Ascending aorta (tissue), 2 donors: ENCODE data around the gene LNPEP. TPM values are rescaled to one million over a fixed set of nuclear protein-coding genes. Genes with fewer than 3 reads are reported as not detected.
A peak's percentile ranks its signal among the peaks of the same experiment; 100 is the strongest.

Experiments used
- DNase-seq, 2 donors: peaks; one replicate each; pipeline ENCODE4 v3.0.0-alpha.2; 2019; ENCODE audit warnings: low spot score in 2 of 2
- H3K27ac ChIP-seq, 2 donors: fragments of 200-600 bp; sonication (generic); one replicate each; pipeline ENCODE4 v1.5.1; 2016 to 2017; ENCODE audit warnings: mild to moderate bottlenecking in 1 of 2
- H3K27me3 ChIP-seq: fragments of 200-600 bp; sonication (generic); one replicate; pipeline ENCODE4 v1.5.1; 2017
- H3K36me3 ChIP-seq, 2 donors: fragments of 200-600 bp; sonication (generic); one replicate each; pipeline ENCODE4 v1.5.1; 2016
- H3K4me1 ChIP-seq, 2 donors: fragments of 200-600 bp; sonication (generic); one replicate each; pipeline ENCODE4 v1.5.1; 2016 to 2017; ENCODE audit warnings: mild to moderate bottlenecking in 1 of 2
- H3K4me3 ChIP-seq, 2 donors: fragments of 200-600 bp; sonication (generic); one replicate each; pipeline ENCODE4 v1.5.1; 2016 to 2017; ENCODE audit warnings: mild to moderate bottlenecking in 1 of 2
- H3K9me3 ChIP-seq, 2 donors: fragments of 200-600 bp; sonication (generic); one replicate each; pipeline ENCODE4 v1.5.1; 2016
- intact Hi-C: fragments of 100-400 bp; cut with DNase I; formaldehyde crosslinking; loops from one replicate; pipeline ENCODE4 v1.15.1; 2023
- total RNA-seq: library from RNA; depleted of rRNA; stranded (reverse); fragments of >200 nt; gene quantifications from one replicate; pipeline ENCODE4 v1.1.0, GENCODE V29; 2016
- TF ChIP-seq, protein P1 (sequence below), 3 experiments: fragments of 200-600 bp in 2 of 3; fragments of 450-650 bp in 1 of 3; sonication (generic) in 2 of 3; IDR thresholded peaks; one replicate each; pipeline ENCODE4 v1.5.1; 2016 to 2019; ENCODE audit warnings: antibody characterized with exemption in 3 of 3, mild to moderate bottlenecking in 1 of 3, moderate library complexity in 1 of 3

Gene LNPEP
- total RNA-seq, 1 donor from 2014 or later = 35.3 TPM

DNA sequence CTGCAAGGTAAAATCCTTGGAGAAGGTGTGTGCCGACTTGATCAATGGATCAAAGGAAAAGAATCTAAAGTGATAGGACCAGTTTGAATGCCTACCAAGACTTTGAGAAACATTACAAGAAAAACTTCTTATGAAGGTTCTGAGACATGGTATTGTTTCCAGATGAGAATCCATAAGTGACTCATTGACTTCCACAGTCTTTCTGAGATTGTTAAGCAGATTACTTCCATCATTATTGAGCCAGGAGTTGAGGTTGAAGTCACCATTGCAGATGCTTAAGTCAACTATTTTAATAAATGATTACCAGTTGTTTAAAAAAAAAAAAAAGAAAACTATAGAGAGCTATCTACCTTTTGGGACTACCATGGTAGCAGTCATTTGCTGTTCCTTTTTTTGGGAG is 7.0 kb downstream of the LNPEP start:
- H3K27ac ChIP-seq = no peak overlapping the region
- intact Hi-C loops = no loop called here

DNA sequence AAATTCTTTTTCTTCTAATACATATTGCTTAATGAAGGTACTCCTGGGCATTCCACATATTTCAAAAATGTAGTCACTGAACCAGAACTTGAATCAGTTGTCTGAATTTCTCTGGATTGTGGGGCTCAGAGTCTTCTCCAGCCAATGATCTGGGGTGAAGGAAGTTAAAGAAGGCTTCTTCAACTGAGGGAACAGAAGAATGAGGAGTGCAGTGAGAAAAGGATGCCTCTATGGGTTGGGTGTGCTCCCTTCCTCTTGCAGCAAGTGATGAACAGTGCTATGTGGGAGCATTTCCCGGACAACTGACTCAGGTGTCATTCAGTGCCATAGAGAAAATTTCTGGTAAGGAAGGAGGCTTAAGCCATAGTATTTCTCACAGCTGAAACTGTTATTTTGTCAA is 7.9 kb downstream of the LNPEP start:
- intact Hi-C loops = no loop called here
- Histone ChIP-seq H3K36me3 (no peaks in the 10 kb centered on the region), H3K4me3 (no peak overlapping the region), H3K27me3 (no peaks in the 10 kb centered on the region), H3K4me1 (peaks cover 0 to 2% of the 10 kb centered on the region in 2 donors), H3K9me3 (no peaks in the 10 kb centered on the region), H3K27ac (no peak overlapping the region)
- no peak for DNase-seq
- TF ChIP-seq, protein P1, sequence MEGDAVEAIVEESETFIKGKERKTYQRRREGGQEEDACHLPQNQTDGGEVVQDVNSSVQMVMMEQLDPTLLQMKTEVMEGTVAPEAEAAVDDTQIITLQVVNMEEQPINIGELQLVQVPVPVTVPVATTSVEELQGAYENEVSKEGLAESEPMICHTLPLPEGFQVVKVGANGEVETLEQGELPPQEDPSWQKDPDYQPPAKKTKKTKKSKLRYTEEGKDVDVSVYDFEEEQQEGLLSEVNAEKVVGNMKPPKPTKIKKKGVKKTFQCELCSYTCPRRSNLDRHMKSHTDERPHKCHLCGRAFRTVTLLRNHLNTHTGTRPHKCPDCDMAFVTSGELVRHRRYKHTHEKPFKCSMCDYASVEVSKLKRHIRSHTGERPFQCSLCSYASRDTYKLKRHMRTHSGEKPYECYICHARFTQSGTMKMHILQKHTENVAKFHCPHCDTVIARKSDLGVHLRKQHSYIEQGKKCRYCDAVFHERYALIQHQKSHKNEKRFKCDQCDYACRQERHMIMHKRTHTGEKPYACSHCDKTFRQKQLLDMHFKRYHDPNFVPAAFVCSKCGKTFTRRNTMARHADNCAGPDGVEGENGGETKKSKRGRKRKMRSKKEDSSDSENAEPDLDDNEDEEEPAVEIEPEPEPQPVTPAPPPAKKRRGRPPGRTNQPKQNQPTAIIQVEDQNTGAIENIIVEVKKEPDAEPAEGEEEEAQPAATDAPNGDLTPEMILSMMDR (IDR thresholded peaks at IDR 0.05) = no peak

More for the DNA sequence above, 7.0 kb downstream of the LNPEP start:
- no peak overlapping the region for H3K4me3 ChIP-seq
- DNase-seq = no peak
- no peaks in the 10 kb centered on the region for H3K27me3 ChIP-seq
- no peaks in the 10 kb centered on the region for H3K9me3 ChIP-seq
- H3K4me1 ChIP-seq = peaks cover 0 to 3% of the 10 kb centered on the region in 2 donors
- no peaks in the 10 kb centered on the region for H3K36me3 ChIP-seq
- TF ChIP-seq, protein P1 (IDR thresholded peaks at IDR 0.05) = no peak

DNA sequence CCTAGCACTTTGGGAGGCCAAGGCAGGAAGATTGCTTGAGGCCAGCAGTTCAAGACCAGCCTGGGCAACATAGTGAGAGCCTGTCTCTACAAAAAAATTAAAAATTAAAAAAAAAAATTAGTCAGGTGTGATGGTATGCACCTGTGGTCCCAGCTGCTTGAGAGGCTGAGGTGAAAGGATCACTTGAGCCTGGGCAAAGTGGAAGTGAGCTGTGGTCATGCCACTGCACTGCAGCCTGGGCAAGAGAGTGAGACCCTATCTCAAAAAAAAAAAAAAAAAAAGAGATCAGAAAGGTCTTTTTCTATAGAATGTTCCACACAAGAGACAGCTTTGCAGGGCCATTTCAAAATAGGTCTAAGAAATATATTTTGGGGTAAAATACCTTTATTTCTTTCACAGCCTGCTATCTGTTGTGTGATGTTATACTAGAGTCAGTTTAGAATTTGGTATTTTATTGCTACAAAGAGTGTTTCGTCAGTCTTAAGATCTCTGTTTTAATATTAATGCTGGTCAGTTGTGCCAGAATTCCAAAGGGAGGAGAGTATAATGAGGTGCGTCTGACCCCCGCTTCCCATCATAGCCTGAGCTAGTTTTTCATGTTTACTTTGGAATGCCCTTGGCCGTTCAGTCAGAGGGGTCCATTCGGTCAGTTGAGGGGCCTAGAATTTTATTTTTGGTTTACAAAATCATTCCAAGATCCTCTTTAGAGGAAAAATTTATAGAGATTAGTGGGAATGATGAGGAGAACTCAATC is 9.4 kb downstream of the LNPEP start:
- TF ChIP-seq, protein P1 (IDR thresholded peaks at IDR 0.05) = no peak
- DNase-seq = no peak
- H3K4me3 ChIP-seq = no peak overlapping the region
- H3K9me3 ChIP-seq = no peaks in the 10 kb centered on the region
- no peaks in the 10 kb centered on the region for H3K4me1 ChIP-seq
- H3K27ac ChIP-seq = no peak overlapping the region
- no peaks in the 10 kb centered on the region for H3K36me3 ChIP-seq
- intact Hi-C loops = no loop called here
- no peaks in the 10 kb centered on the region for H3K27me3 ChIP-seq

DNA sequence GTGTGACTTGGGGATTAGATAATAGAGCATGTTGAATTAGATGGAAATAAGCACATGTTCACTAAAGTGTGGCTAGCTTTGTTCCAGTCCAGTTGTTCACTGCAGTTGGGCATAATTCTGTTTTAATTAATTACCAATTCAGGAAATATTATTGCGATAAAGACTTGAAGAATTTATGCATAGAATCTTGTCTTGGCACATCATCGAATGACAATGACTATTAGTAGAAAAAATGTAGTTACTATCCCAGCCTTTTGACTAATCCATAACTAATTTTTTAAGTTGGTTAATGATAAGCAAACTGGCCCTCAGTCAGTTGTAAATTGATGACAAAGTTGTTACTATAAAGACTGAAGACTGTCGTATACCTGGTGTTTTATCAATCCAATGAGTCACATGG is 10.5 kb downstream of the LNPEP start:
- intact Hi-C loops = no loop called here

DNA sequence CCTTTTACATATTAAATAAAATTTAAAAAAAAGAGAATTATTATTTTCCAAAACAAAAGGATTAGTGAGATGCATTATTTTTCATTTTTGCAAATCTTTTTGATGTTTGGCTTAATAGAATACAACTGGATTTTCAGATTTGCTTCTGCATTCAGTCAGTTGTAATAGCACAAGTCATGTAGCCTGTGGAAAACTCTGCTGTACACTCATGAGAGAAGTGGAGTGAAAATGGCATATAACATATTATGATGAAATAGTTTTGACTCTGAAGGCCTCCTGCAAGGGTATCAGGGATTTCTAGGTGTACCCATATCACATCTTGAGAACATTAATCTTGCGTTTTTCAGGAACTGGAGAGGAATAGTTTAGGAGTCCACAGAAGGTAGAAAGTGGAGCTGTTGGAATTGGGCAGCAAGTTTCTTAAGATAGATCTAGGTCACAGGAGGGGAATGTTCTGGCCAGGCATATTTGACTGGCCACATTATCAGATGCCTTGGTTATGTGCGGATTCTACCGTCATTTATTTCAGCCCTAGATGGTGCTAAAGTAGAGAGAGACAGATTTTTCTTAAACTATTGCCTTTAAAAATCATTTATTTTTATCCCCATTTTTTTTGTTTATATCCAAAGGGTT is 16.4 kb downstream of the LNPEP start:
- Histone ChIP-seq H3K9me3 (no peaks in the 10 kb centered on the region), H3K36me3 (no peaks in the 10 kb centered on the region), H3K27me3 (no peaks in the 10 kb centered on the region), H3K4me3 (no peak overlapping the region), H3K4me1 (peaks cover 0 to 5% of the 10 kb centered on the region in 2 donors), H3K27ac (peak overlapping the region; percentile 84 to 86)
- DNase-seq = no peak
- TF ChIP-seq, protein P1 (IDR thresholded peaks at IDR 0.05) = peak in 1 of 3 experiments; percentile 27
- intact Hi-C loops = no loop called here

More for the DNA sequence above, 10.5 kb downstream of the LNPEP start:
- no peaks in the 10 kb centered on the region for H3K4me1 ChIP-seq
- H3K27ac ChIP-seq = no peak overlapping the region
- DNase-seq = no peak
- TF ChIP-seq, protein P1 (IDR thresholded peaks at IDR 0.05) = no peak
- no peaks in the 10 kb centered on the region for H3K27me3 ChIP-seq
- no peak overlapping the region for H3K4me3 ChIP-seq
- H3K36me3 ChIP-seq = no peaks in the 10 kb centered on the region
- no peaks in the 10 kb centered on the region for H3K9me3 ChIP-seq
